CD4-positive, CD25-positive, alpha-beta regulatory T cell (primary cell): ENCODE results near the gene PTGDR2. TPM values are rescaled to one million over a fixed set of nuclear protein-coding genes. Genes with fewer than 3 reads are reported as not detected.

ENCODE experiments used
- polyA plus RNA-seq, 4 donors: library from polyadenylated mRNA; unstranded; fragments of 300-500 nt; fragmentation: Illumina TruSeq; gene quantifications; one replicate each; pipeline ENCODE4 v1.2.3, GENCODE V29; 2021
- total RNA-seq: library from RNA; stranded (reverse); gene quantifications from one replicate; pipeline ENCODE4 v1.2.3, GENCODE V29; 2022

PTGDR2 gene
- total and polyA plus RNA-seq, 5 donors from 2014 or later, result 0.81 to 2.3 (median 1.1) TPM

Other genes starting within 250 kb of the PTGDR2 start
- gene MS4A8, start 156.3 kb downstream of the PTGDR2 start, total RNA-seq, result not detected
- gene MS4A8, start 156.3 kb downstream of the PTGDR2 start, polyA plus RNA-seq, result not detected
- not detected for gene MS4A18, start 131.2 kb downstream of the PTGDR2 start, total RNA-seq
- not detected for gene MS4A18, start 131.2 kb downstream of the PTGDR2 start, polyA plus RNA-seq
- not detected for gene MS4A15, start 99.1 kb downstream of the PTGDR2 start, total RNA-seq
- gene MS4A15, start 99.1 kb downstream of the PTGDR2 start, polyA plus RNA-seq, result not detected
- not detected for gene MS4A10, start 70.6 kb downstream of the PTGDR2 start, total RNA-seq
- gene MS4A10, start 70.6 kb downstream of the PTGDR2 start, polyA plus RNA-seq, result not detected
- 12.2 TPM for gene CCDC86, start 13.8 kb downstream of the PTGDR2 start, total RNA-seq
- 10 to 100 TPM in 1 of 4 donors, 1 to 10 TPM in 3; 7.0 to 12.8 (median 8.4) TPM for gene CCDC86, start 13.8 kb downstream of the PTGDR2 start, polyA plus RNA-seq
- not detected for gene ZP1, start 11.6 kb upstream of the PTGDR2 start, total RNA-seq
- not detected for gene ZP1, start 11.6 kb upstream of the PTGDR2 start, polyA plus RNA-seq
- gene PRPF19, start 50.6 kb upstream of the PTGDR2 start, total RNA-seq, result 67.6 TPM
- gene PRPF19, start 50.6 kb upstream of the PTGDR2 start, polyA plus RNA-seq, result 10 to 100 TPM; 13.6 to 17.4 (median 13.9) TPM
- 49.9 TPM for gene TMEM109, start 58.2 kb upstream of the PTGDR2 start, total RNA-seq
- 100 to 1,000 TPM; 188 to 215 (median 198) TPM for gene TMEM109, start 58.2 kb upstream of the PTGDR2 start, polyA plus RNA-seq
- not detected for gene TMEM132A, start 68.5 kb upstream of the PTGDR2 start, total RNA-seq
- gene TMEM132A, start 68.5 kb upstream of the PTGDR2 start, polyA plus RNA-seq, result not detected
- 1.0 TPM for gene SLC15A3, start 96.2 kb upstream of the PTGDR2 start, total RNA-seq
- gene SLC15A3, start 96.2 kb upstream of the PTGDR2 start, polyA plus RNA-seq, result under 1 TPM in 1 of 4 donors, not detected in 3; 0.43 TPM
- 398 TPM for gene CD6, start 115.7 kb upstream of the PTGDR2 start, total RNA-seq
- 100 to 1,000 TPM; 108 to 188 (median 130) TPM for gene CD6, start 115.7 kb upstream of the PTGDR2 start, polyA plus RNA-seq
- 390 TPM for gene CD5, start 246.5 kb upstream of the PTGDR2 start, total RNA-seq
- 100 to 1,000 TPM; 150 to 253 (median 213) TPM for gene CD5, start 246.5 kb upstream of the PTGDR2 start, polyA plus RNA-seq